ENCODE results near the gene RPL41.

Gene RPL41

DNA sequence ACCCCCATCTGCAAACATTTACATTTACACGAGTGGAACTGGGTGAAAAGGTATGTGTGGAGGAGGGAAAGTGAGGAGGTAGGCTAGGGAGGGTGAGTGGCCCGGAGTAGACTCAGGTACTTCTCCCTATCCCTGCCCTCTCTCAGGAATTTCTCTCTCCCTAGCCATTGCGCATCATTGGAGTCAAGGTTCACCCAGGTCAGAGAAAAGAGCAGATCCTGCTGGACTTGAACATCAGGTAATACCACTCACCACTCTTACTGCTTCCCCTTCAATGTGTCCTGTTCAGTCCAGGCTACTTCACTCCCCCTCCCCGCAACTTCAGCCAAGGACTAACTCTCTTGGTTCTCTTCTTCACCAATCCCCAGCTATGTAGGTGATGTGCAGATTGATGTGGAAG, 14.4 kb downstream of the RPL41 start:
- Mint-ChIP-seq H3K4me3 (peak overlapping the region; percentile 96 to 99), H3K27ac (peak overlapping the region; percentile 16 to 60), H3K9me3 (no peaks in the 10 kb centered on the region), H3K27me3 (no peaks in the 10 kb centered on the region), H3K4me1 (peaks cover 76% of the 10 kb centered on the region)
- no peak for ATAC-seq
- DNase-seq: no peak

DNA sequence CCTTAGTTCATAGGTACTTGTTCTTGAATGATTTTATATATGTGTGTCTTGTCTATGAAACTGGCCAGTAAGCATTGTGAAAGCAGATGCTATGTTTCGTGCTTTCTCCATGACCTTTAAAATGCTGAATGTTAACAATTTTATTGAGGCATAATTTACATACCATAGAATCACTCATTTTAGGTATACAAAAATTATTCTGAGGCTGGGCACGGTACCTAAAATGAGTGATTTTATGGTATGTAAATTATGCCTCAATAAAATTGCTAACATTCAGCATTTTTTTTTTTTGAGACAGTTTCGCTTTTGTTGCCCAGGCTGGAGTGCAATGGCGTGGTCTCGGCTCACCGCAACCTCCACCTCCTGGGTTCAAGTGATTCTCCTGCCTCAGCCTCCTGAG, 18.5 kb downstream of the RPL41 start:
- DNase-seq (no peak), ATAC-seq (no peak)
- Mint-ChIP-seq H3K27ac (peak overlapping the region in 1 of 2 donors; percentile 76), H3K9me3 (no peaks in the 10 kb centered on the region), H3K4me1 (peaks cover 77% of the 10 kb centered on the region), H3K4me3 (no peak overlapping the region), H3K27me3 (no peaks in the 10 kb centered on the region)

DNA sequence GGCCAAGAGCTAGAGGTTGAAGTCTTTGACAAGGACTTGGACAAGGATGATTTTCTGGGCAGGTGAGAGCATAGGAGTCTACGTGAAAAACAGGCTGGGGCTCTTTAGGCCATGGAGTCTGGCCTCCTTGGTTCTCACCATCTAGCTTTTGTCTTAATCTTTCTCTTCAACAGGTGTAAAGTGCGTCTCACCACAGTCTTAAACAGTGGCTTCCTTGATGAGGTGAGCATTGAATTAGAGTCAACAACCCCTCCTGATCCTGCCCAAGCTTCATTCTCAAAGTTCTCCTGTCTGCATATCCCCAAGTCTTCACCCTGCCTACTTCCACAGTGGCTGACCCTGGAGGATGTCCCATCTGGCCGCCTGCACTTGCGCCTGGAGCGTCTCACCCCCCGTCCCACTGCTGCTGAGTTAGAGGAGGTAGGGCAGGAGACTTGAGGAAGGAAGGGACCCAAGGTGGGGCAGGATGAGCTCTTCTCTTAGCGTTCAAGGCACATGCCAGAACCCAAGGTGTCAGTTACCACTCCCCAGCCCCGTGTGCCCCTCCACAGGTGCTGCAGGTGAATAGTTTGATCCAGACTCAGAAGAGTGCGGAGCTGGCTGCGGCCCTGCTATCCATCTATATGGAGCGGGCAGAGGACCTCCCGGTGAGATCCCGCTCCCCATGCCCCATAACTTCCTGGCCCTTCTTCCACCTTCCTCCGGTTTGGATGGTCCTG, 21.6 kb downstream of the RPL41 start:
- H3K4me3 Mint-ChIP-seq: no peak overlapping the region
- peaks cover 71% of the 10 kb centered on the region for H3K4me1 Mint-ChIP-seq
- ATAC-seq: no peak
- H3K9me3 Mint-ChIP-seq: no peaks in the 10 kb centered on the region
- DNase-seq: no peak
- peak overlapping the region in 1 of 2 donors; percentile 75 for H3K27ac Mint-ChIP-seq
- H3K27me3 Mint-ChIP-seq: no peaks in the 10 kb centered on the region

DNA sequence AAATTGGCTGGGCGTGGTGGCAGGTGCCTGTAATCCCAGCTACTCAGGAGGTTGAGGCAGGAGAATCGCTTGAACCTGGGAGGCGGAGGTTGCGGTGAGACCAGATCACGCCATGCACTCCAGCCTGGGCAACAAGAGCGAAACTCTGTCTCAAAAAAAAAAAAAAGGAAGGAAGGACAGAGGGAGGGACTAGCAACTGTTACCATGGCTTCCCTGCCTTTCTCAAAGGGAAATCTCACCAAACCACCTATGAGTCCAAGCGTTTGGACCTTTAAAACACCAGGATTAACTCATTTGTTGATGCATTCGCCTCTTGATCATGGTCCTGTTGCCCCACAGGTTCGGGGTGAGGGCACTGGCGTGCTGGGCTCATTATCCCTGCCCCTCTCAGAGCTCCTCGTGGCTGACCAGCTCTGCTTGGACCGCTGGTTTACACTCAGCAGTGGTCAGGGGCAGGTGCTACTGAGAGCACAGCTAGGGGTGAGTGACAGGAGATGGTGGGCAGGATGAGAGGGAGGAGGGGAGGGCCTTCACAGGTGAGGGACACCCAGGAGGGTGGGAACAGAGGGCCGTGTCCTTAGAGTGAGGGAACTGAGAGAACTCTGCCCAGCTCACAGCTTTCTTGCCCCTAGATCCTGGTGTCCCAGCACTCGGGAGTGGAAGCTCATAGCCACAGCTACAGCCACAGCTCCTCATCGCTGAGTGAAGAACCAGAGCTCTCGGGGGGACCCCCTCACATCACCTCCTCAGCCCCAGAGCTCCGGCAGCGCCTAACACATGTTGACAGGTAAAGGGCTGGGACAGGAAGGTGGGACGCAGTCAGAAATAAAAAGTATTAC, 25.7 kb downstream of the RPL41 start:
- H3K27me3 Mint-ChIP-seq: no peaks in the 10 kb centered on the region
- ATAC-seq (no peak), DNase-seq (no peak)
- no peak overlapping the region for H3K4me3 Mint-ChIP-seq
- peaks cover 44% of the 10 kb centered on the region for H3K4me1 Mint-ChIP-seq
- peak overlapping the region in 1 of 2 donors; percentile 15 for H3K27ac Mint-ChIP-seq
- no peaks in the 10 kb centered on the region for H3K9me3 Mint-ChIP-seq

DNA sequence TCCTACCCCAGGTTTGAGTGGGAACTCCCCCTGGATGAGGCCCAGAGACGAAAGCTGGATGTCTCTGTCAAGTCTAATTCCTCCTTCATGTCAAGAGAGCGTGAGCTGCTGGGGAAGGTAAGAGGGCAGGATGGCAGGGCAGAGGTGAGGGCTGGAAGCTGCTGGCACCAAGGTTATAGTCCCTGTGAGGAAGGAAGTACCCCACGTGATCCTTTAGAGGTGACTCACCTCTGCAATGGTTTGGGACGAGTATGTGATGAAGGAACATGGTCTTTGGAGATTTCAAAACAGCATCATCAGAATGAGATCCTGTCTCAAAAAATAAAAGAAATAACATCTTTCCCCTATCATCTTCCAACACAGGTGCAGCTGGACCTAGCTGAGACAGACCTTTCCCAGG, 26.8 kb downstream of the RPL41 start:
- H3K9me3 Mint-ChIP-seq: no peaks in the 10 kb centered on the region
- H3K4me3 Mint-ChIP-seq: no peak overlapping the region
- ATAC-seq: no peak
- H3K4me1 Mint-ChIP-seq: peaks cover 33% of the 10 kb centered on the region
- DNase-seq: no peak
- peak overlapping the region; percentile 67 to 82 for H3K27ac Mint-ChIP-seq
- no peaks in the 10 kb centered on the region for H3K27me3 Mint-ChIP-seq

DNA sequence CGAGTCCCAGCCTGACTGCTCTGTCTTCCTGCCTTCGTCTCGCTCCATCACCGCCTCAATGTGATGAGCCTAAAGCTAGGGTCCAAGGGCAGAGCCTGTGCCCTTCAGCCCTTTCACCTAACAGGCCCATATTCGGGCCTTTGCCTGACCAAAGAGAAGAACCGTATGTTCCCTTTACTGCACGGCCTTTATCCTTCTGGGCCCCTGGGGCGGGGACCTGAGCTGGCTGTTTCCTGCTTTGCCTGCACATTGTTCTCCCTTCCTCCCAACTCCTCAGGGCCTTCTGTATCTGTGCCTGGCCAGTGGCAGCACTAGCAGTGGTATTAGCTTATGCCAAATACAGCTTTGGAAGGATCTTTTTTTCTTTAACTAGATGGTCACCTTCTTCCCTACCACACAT, 27.4 kb downstream of the RPL41 start:
- DNase-seq (no peak), ATAC-seq (no peak)
- Mint-ChIP-seq H3K27ac (no peak overlapping the region), H3K4me1 (peaks cover 28% of the 10 kb centered on the region), H3K27me3 (no peaks in the 10 kb centered on the region), H3K9me3 (no peaks in the 10 kb centered on the region), H3K4me3 (no peak overlapping the region)

DNA sequence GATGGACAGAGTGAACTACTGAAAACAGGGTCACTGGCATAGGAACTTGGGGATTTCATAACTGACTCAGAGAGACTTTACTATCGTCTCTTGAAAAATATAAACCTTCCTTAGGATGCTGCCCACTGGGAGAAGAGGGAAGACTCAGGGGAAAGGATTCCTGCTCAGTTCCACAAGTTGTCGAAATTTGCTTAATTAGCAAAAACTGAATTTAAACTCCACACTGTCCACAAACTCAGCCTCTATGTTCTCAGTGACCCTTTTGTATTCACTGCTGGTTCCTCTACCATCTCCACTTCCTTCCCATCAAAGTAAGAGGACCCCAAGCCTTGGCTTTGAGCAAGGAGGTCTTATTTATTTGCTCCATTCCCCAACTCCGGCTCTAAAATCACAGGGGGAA, 28.8 kb downstream of the RPL41 start:
- Mint-ChIP-seq H3K9me3 (no peaks in the 10 kb centered on the region), H3K27me3 (no peaks in the 10 kb centered on the region), H3K4me1 (peaks cover 30% of the 10 kb centered on the region), H3K27ac (no peak overlapping the region), H3K4me3 (no peak overlapping the region)
- DNase-seq (no peak), ATAC-seq (no peak)

DNA sequence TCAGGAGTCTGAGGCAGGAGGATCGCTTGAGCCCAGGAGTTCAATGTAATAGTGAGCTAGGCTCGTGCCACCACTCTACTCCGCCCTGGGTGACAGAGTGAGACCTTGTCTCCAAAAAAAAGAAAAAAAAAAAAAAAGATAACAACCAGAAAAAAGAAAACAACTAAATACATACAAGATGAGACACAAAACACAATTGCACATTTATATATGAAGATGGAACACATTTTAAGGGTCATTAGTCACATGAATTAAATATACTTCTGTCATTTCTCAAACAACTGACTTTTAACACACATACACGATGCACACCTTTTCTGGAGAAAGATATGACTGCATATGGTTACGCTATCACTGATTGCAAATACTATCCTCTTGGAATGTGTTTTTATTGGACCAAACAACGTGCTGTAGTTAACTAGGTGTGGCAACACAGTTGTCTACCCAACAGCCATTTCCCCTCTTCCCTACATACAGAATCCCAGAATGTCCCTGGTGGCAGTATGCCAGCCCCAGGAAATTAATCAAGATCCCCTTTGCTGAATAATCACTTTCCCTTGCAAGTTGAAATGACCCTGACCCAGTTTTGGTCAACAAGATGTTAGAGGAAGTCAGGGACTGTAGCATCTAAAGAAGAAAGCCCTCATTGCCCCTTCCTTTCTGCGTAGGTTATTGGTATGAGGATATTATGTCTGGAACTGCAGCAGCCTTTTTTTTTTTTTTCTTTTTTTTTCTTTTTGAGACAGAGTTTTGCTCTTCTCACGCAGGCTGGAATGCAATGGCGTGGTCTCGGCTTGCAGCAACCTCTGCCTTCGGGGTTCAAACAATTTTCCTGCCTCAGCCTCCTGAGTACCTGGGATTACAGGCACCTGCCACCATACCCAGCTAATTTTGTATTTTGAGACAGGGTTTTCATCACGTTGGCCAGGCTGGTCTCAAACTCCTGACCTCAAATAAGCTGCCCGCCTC, 30.3 kb downstream of the RPL41 start:
- Mint-ChIP-seq H3K4me1 (peaks cover 35% of the 10 kb centered on the region), H3K27me3 (no peaks in the 10 kb centered on the region)

DNA sequence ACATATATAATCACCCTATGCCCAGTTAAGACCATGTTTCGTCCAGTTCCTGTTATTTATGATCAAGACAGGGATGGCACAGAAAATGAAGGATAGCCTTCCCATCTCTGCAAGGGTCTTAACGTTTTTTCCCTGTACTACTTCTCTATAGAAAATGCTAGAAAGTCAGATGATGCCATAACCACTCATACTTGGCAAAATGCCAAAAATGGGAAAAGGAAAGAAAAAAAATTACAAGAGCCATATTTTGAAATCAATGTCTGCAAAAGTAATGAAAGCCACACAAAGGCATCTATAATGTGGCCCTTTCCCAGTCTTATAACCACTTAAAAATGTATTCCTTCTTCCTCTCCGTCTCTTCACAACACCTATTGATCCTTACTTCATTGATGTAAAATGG, 34.1 kb downstream of the RPL41 start:
- H3K27ac Mint-ChIP-seq: peak overlapping the region; percentile 80 to 82
- ATAC-seq (no peak), DNase-seq (no peak)
- H3K4me3 Mint-ChIP-seq: peak overlapping the region; percentile 40 to 59
- no peaks in the 10 kb centered on the region for H3K27me3 Mint-ChIP-seq
- H3K9me3 Mint-ChIP-seq: no peaks in the 10 kb centered on the region
- peaks cover 41% of the 10 kb centered on the region for H3K4me1 Mint-ChIP-seq

More for the DNA sequence above, 30.3 kb downstream of the RPL41 start:
- no peaks in the 10 kb centered on the region for H3K9me3 Mint-ChIP-seq
- ATAC-seq: no peak
- H3K27ac Mint-ChIP-seq: peak overlapping the region in 1 of 2 donors; percentile 42
- DNase-seq: no peak
- H3K4me3 Mint-ChIP-seq: no peak overlapping the region

DNA sequence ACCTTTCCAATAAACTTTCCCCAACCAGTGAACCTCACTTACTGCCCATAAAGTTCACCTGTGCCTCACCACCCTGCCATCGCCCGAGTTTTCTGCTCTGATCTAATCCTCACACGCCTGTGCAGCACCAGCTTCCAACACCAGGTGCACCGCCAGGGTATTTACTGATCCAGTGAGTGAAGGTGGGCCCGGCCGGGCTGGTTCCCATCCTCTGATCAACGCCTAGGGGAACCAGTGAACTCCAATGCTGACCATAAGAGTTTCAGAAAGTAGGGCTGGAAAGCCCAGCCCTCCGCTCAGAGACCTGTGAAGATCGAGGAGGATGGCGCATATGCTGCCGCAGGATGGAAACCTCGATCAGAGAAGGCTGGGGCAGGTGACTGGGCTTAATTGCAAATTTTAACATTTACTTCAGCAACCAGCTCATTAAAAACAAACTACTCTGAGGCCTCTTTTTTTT, 35.3 kb downstream of the RPL41 start:
- H3K27ac Mint-ChIP-seq: peak overlapping the region; percentile 96 to 98
- DNase-seq: peak; percentile 70 to 78

DNA sequence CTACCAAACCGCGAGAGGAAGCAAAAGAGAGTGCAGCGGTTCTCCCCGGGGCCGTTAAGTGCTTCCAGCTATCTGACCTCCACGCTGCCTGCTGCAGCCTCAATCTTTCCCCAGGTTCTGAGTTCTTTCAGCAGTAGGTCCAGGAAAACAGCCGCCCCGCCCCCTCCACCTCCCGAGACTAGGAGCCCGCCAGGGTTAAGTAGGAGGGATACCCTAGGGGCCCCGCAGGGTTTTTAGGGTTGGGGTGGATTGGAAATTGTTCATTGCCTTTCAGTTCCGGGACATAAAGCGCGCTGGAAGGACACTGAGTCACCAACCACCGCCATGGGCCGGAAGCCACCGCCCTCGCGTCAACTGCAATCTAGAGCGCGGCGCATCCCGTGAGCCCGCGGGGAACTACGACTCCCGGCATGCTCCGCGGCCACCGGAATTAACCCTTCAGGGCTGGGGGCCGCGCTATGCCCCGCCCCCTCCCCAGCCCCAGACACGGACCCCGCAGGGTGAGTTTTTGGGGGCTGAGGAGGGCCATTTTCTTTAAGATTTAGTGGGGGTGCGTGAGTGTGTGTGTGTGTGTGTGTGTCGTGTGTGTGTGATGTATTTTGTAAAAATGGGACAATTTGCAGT, 35.8 kb downstream of the RPL41 start, which contains the start of gene MYL6B:
TSS of gene MYL6B (plus strand) at position 456 of the 624 bp plus-strand sequence. CDS start 1,332 bp downstream, outside the sequence.
- ATAC-seq: peak; percentile 93
- Mint-ChIP-seq H3K27ac (peak within 1 kb of the TSS; percentile 96 to 98), H3K4me1 (peaks cover 47% of the 10 kb centered on the region), H3K27me3 (no peaks in the 10 kb centered on the region), H3K9me3 (no peaks in the 10 kb centered on the region), H3K4me3 (peak within 1 kb of the TSS; percentile 87 to 93)
- peak; percentile 90 to 95 for DNase-seq

More for the DNA sequence above, 35.3 kb downstream of the RPL41 start:
- H3K4me3 Mint-ChIP-seq: peak overlapping the region; percentile 87 to 93
- no peaks in the 10 kb centered on the region for H3K27me3 Mint-ChIP-seq
- peaks cover 43% of the 10 kb centered on the region for H3K4me1 Mint-ChIP-seq
- ATAC-seq: peak; percentile 82
- no peaks in the 10 kb centered on the region for H3K9me3 Mint-ChIP-seq

DNA sequence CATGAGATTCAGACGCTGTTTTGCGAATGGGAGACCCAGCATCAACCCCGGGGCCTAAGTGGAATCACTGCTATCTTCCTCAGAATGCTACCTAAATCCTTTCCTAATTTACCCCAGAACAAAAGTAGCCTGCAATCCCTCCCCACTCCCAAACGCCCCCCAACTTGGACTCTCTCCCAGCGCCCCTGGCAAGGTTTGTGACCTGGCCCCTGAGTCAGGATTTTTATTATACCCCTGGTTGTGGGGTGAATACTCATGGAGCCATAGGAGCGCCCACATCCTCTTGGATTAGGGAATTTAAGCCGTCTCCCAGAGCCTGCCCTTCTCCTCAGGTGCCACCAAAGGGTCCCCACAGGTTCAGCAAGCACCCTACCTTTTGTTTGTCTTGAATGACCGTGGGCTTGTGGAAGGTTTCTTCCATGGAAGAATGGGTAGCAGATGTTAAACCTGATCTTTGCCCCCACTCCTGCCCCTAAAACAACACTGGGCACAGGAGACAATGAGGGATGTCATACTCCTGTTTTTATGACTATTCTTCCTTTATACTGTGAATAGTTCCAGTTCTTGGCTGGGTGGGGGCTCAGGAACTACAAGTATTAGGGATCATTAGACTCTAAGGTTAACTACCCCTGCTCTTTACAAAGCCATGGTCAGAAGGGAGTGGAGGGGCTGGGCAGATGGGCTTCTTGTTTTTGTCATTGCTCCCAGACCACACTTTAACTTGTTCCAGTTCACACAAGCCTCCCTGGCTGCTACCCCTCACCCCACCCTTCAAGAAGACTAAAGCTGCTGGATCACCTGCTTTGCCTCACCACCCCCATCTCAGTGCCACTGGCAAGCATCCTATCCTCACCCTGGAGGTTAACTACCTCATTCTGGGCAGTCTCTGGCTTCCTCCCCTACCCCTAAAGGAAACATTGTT, 36.6 kb downstream of the RPL41 start:
- no peaks in the 10 kb centered on the region for H3K27me3 Mint-ChIP-seq
- H3K9me3 Mint-ChIP-seq: no peaks in the 10 kb centered on the region
- peaks cover 52% of the 10 kb centered on the region for H3K4me1 Mint-ChIP-seq
- DNase-seq: no peak
- ATAC-seq: no peak
- peak overlapping the region; percentile 96 to 98 for H3K27ac Mint-ChIP-seq
- peak overlapping the region; percentile 87 to 93 for H3K4me3 Mint-ChIP-seq

DNA sequence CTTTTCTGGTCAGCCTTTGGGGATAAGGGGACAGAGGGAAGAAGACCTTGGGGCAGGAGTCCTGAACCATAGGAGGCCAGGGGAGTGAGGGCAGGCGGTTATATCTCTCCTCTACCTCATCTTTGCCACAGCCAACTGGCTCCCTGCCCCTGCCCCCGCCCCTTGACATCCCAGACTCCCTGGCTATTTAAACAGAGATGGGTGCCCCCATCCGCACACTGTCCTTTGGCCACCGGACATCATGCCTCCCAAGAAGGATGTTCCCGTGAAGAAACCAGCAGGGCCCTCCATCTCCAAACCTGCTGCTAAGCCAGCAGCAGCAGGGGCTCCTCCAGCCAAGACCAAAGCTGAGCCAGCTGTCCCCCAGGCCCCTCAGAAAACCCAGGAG, 37.2 kb downstream of the RPL41 start:
- DNase-seq: no peak
- H3K27me3 Mint-ChIP-seq: no peaks in the 10 kb centered on the region
- no peaks in the 10 kb centered on the region for H3K9me3 Mint-ChIP-seq
- no peak for ATAC-seq
- H3K4me1 Mint-ChIP-seq: peaks cover 52% of the 10 kb centered on the region
- no peak overlapping the region for H3K27ac Mint-ChIP-seq
- peak overlapping the region; percentile 87 to 93 for H3K4me3 Mint-ChIP-seq

DNA sequence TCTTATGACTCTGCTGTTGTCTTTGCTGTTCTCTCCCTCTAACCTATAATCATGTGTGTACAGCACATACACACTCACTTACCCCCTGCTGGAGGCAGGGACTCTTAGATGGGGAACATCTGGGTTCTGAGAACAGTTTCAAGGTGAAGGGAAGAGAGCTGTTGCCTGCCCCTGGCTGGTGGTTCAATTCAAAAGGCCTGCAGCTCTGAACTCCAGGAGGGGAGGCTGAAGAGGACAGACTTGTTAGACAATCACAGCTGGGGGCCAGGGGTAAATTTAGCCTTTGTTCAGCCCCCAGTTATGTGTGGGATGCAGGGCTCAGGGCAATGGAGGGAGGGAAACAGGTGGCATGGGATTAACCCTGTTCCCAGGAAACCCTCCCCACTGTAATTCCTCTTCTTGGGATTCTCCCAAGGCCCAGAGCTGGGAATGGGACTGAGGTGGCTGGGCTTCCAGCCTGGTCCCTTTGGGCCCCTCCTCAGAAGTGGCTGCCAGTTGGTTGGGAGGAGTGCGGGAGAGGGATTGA, 37.9 kb downstream of the RPL41 start:
- no peak for ATAC-seq
- H3K4me3 Mint-ChIP-seq: no peak overlapping the region

More for the DNA sequence above, 37.9 kb downstream of the RPL41 start:
- Mint-ChIP-seq H3K4me1 (peaks cover 56% of the 10 kb centered on the region), H3K27ac (no peak overlapping the region), H3K27me3 (no peaks in the 10 kb centered on the region), H3K9me3 (no peaks in the 10 kb centered on the region)
- DNase-seq: no peak

Measured in stimulated activated naive CD8-positive, alpha-beta T cell treated with anti-CD3 and anti-CD28 coated beads, Interleukin-15, amount 100 ng/mL, for 72 hours (primary cell).